HepG2 (cell line): ENCODE results near the gene ARHGDIA. TPM values are rescaled to one million over a fixed set of nuclear protein-coding genes. Genes with fewer than 3 reads are reported as not detected.

Source experiments
- ATAC-seq: fragments of 200-7000 bp; cut with Tn5 transposase; 3 replicates; pipeline ENCODE4 v1.9.1; 2020; ENCODE audit warnings: mild to moderate bottlenecking, moderate library complexity
- BruUV-seq: library from RNA; stranded (reverse); fragments of 400-500 nt; replicated peaks from 2 replicates; lab custom pipeline; 2021; lab: Mats Ljungman, UMichigan
- CTCF ChIA-PET: fragments of 300-600 bp; formaldehyde crosslinking; extraction: SDS; loops from one replicate; lab custom pipeline; 2021; ENCODE audit warnings: low total read pairs, inconsistent platforms, low intra/inter-chr PET ratio; lab: Yijun Ruan, JAX
- POLR2A ChIA-PET: fragments of 350-600 bp; sonication (Branson Sonifier 250); formaldehyde crosslinking; loops from one replicate; lab custom pipeline; 2020; ENCODE audit warnings: antibody characterized with exemption, inconsistent platforms; lab: Yijun Ruan, JAX
- DNase-seq: peaks from one replicate; pipeline ENCODE4 v3.0.0-alpha.2; 2015; ENCODE audit warnings: low spot score
- FAIRE-seq: peaks from 3 replicates; lab custom pipeline; 2011; peaks lifted over from hg19 to GRCh38; lab: Jason Lieb, UNC
- H2AFZ ChIP-seq: one replicate; pipeline ENCODE4 v1.6.1; 2011; ENCODE audit warnings: low read length, inconsistent platforms
- H3K27ac ChIP-seq: fragments of 300-600 bp; 3 replicates; pipeline ENCODE4 v1.8.0; 2011; ENCODE audit warnings: mixed run types, mild to moderate bottlenecking, mixed read lengths, low read length, inconsistent platforms; ENCODE audit not compliant: insufficient read depth; ENCODE audit errors: extremely low read length
- H3K27me3 ChIP-seq, 2 experiments: fragments of 200-600 bp in 1 of 2; 2 replicates in 1 of 2; 3 replicates in 1 of 2; pipeline versions ENCODE4 v1.6.0 to v1.8.0; 2011; ENCODE audit warnings: low read length in 2 of 2, mild to moderate bottlenecking in 2 of 2, moderate library complexity in 2 of 2, inconsistent platforms in 1 of 2; ENCODE audit not compliant: insufficient read depth in 2 of 2, control insufficient read depth in 1 of 2
- H3K36me3 ChIP-seq, 2 experiments: fragments of 200-600 bp in 1 of 2; replicated peaks in 1 of 2; 2 replicates in 1 of 2; 3 replicates in 1 of 2; pipeline versions ENCODE4 v1.5.1 to v1.8.0; 2011; ENCODE audit warnings: low read length in 2 of 2, inconsistent platforms in 1 of 2; ENCODE audit not compliant: insufficient read depth in 2 of 2, control insufficient read depth in 1 of 2
- H3K4me1 ChIP-seq: 2 replicates; pipeline ENCODE4 v1.5.1; 2012; ENCODE audit warnings: low read length, inconsistent platforms; ENCODE audit not compliant: insufficient read depth
- H3K4me2 ChIP-seq: 2 replicates; pipeline ENCODE4 v1.6.0; 2011; ENCODE audit warnings: low read depth, low read length, inconsistent platforms
- H3K4me3 ChIP-seq, 3 experiments: fragments of 200-600 bp in 1 of 3; sonication (generic), shearing (Covaris generic) in 1 of 3; replicated peaks in 1 of 3; 2 replicates each; pipeline ENCODE4 v1.5.1; 2011 to 2016; ENCODE audit warnings: low read length in 3 of 3, inconsistent platforms in 2 of 3, low read depth in 2 of 3, mild to moderate bottlenecking in 2 of 3, control low read depth in 1 of 3, mixed read lengths in 1 of 3; ENCODE audit not compliant: insufficient read depth in 1 of 3
- H3K79me2 ChIP-seq: one replicate; pipeline ENCODE4 v1.6.1; 2011; ENCODE audit warnings: low read length, inconsistent platforms; ENCODE audit not compliant: insufficient read depth
- H3K9ac ChIP-seq: 2 replicates; pipeline ENCODE4 v1.6.0; 2011; ENCODE audit warnings: mild to moderate bottlenecking, low read depth, low read length, inconsistent platforms; ENCODE audit not compliant: insufficient read depth
- H3K9me3 ChIP-seq: 2 replicates; pipeline ENCODE4 v1.5.1; 2012; ENCODE audit warnings: mild to moderate bottlenecking, low read length
- H4K20me1 ChIP-seq: 2 replicates; pipeline ENCODE4 v1.6.0; 2011; ENCODE audit warnings: inconsistent platforms, mild to moderate bottlenecking, low read length, moderate library complexity; ENCODE audit not compliant: insufficient read depth
- CEBPB ChIP-seq: IDR thresholded peaks from 2 replicates; pipeline ENCODE4 v1.6.1; 2011; ENCODE audit warnings: low read depth, low read length, improper control_type of control experiment, borderline replicate concordance
- ESRRA ChIP-seq: sonication (generic); formaldehyde crosslinking; IDR thresholded peaks from 2 replicates; pipeline ENCODE4 v1.5.1; 2020; ENCODE audit warnings: mild to moderate bottlenecking, low read depth, missing genetic modification reagents
- NBN ChIP-seq: fragments of 450-650 bp; conservative IDR thresholded peaks from 2 replicates; pipeline ENCODE4 v1.6.1; 2017
- PAX8 ChIP-seq: sonication (generic); formaldehyde crosslinking; IDR thresholded peaks from 2 replicates; pipeline ENCODE4 v1.8.0; 2022; ENCODE audit warnings: mild to moderate bottlenecking, missing genetic modification reagents, borderline replicate concordance
- SP1 ChIP-seq, 2 experiments: fragments of 450-650 bp in 1 of 2; sonication (generic) in 1 of 2; formaldehyde crosslinking in 1 of 2; IDR thresholded peaks; 2 replicates each; pipeline versions ENCODE4 v1.4.0 to v1.6.1; 2016 to 2020; ENCODE audit warnings: missing genetic modification reagents in 1 of 2
- SP140L ChIP-seq: sonication (generic); formaldehyde crosslinking; IDR thresholded peaks from 2 replicates; pipeline ENCODE4 v1.4.0; 2020; ENCODE audit warnings: missing genetic modification reagents, borderline replicate concordance
- TARDBP ChIP-seq: sonication (generic); formaldehyde crosslinking; IDR thresholded peaks from 2 replicates; pipeline ENCODE4 v1.8.0; 2022; ENCODE audit warnings: mild to moderate bottlenecking, missing genetic modification reagents
- ZBTB20 ChIP-seq: sonication (generic); formaldehyde crosslinking; IDR thresholded peaks from 2 replicates; pipeline ENCODE4 v1.8.1; 2023; ENCODE audit warnings: missing genetic modification reagents, low read depth, mild to moderate bottlenecking, borderline replicate concordance
- ZNF350 ChIP-seq: sonication (generic); formaldehyde crosslinking; IDR thresholded peaks from 2 replicates; pipeline ENCODE4 v1.4.0; 2020; ENCODE audit warnings: mild to moderate bottlenecking, low read depth, missing genetic modification reagents, borderline replicate concordance
- ZNF468 ChIP-seq: sonication (generic); formaldehyde crosslinking; IDR thresholded peaks from 2 replicates; pipeline ENCODE4 v1.8.0; 2022; ENCODE audit warnings: mild to moderate bottlenecking, moderate library complexity, missing genetic modification reagents
- ZSCAN9 ChIP-seq: IDR thresholded peaks from 2 replicates; pipeline ENCODE4 v1.6.1; 2016; ENCODE audit warnings: borderline replicate concordance
- WGBS: methylation state at CpG from one replicate; pipeline ENCODE4 v1.1.6; 2017; ENCODE audit warnings: low lambda C conversion rate; 5-methylcytosine and 5-hydroxymethylcytosine counted together
- in situ Hi-C: cut with HindIII; loops from 2 replicates; pipeline ENCODE4 v1.10.0; 2017; ENCODE audit warnings: low pct_unique_long_range_greater_than_20kb; ENCODE audit not compliant: extremely low pct_ligation_motif_present
- intact Hi-C: fragments of 100-400 bp; cut with micrococcal nuclease; formaldehyde crosslinking; loops from one replicate; pipeline ENCODE4 v1.10.0; 2022; ENCODE audit not compliant: unreplicated experiment
- polyA plus RNA-seq, 8 experiments: library from polyadenylated mRNA; depleted of rRNA in 3 of 8; stranded (reverse) in 7 of 8; unstranded in 1 of 8; fragments of >200 nt; fragmentation: Illumina TruSeq in 4 of 8; extraction: Trizol in 4 of 8; gene quantifications; 2 replicates each; pipeline versions ENCODE4 v1.2.1 to v1.2.3, GENCODE V29; 2011 to 2016; ENCODE audit warnings: low read depth in 4 of 8, missing spikeins in 1 of 8, mixed read lengths in 1 of 8; ENCODE audit not compliant: insufficient read depth in 1 of 8
- total RNA-seq, 5 experiments: library from RNA; depleted of rRNA; stranded (reverse); fragments of >200 nt; fragmentation: Illumina TruSeq; extraction: Trizol; gene quantifications; 2 replicates each; pipeline ENCODE4 v1.2.3, GENCODE V29; 2016; ENCODE audit warnings: low read depth in 1 of 5
- TF ChIP-seq, protein P1 (sequence below): sonication (generic); formaldehyde crosslinking; IDR thresholded peaks from 2 replicates; pipeline ENCODE4 v1.4.0; 2020; ENCODE audit warnings: mild to moderate bottlenecking, missing genetic modification reagents
- TF ChIP-seq, protein P2 (sequence below): sonication (generic); formaldehyde crosslinking; IDR thresholded peaks from 2 replicates; pipeline ENCODE4 v1.5.1; 2020; ENCODE audit warnings: mild to moderate bottlenecking, missing genetic modification reagents, borderline replicate concordance
- TF ChIP-seq, protein P3 (sequence below): sonication (generic); formaldehyde crosslinking; IDR thresholded peaks from 2 replicates; pipeline ENCODE4 v1.5.1; 2020; ENCODE audit warnings: missing genetic modification reagents, mild to moderate bottlenecking, borderline replicate concordance

ARHGDIA gene
- total and polyA plus RNA-seq, 2 of the 13 experiments (the other 11 are each of a cell fraction or from before 2014, with no cell fraction given), result 40.0 to 64.0 TPM

DNA sequence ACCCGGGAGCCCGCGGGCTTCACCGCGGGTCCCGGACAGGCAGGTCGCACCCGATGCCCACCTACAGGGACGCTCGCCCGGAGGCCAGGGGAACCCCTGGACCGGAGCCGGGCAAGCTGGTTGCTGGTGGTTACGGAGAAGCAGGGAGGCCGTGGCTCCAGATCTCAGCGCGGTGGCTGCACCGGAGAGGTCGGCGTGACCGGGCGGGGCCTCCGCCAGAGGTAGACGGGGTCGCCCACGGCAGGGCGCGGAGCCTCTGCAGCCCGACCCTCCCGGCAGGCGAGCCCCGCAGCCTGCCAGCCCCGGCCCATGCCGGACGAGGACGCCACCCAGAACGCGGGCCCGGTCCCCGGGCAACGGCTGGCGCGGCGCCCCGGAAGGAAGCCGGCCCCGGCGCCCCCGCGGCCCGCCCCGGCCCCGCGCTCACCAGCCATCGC lies 39.7 kb upstream of the ARHGDIA start:
- peak overlapping the region; percentile 99 for H3K4me2 ChIP-seq
- peaks cover 60 to 77% of the 10 kb centered on the region in 2 experiments for H3K36me3 ChIP-seq
- ATAC-seq (no peak; the same call in 2 of the 3 replicates), DNase-seq (no peak), FAIRE-seq (no peak)
- H2AFZ ChIP-seq, result no peak overlapping the region
- in situ Hi-C loops (no loop called here), intact Hi-C loops (loop anchor here (2.0 to 5.0 kb wide), 2 partner anchors 16 to 39 kb away; partner anchors contain the start of genes ARHGDIA and MAFG)
- H3K9me3 ChIP-seq, result no peaks in the 10 kb centered on the region
- peaks cover 41% of the 10 kb centered on the region for H3K4me1 ChIP-seq
- H4K20me1 ChIP-seq, result peaks cover 9% of the 10 kb centered on the region; the same call in 1 of the 2 replicates
- H3K27ac ChIP-seq, result peak overlapping the region; percentile 99
- BruUV-seq, result TSS peak; percentile 94
- H3K27me3 ChIP-seq, result no peaks in the 10 kb centered on the region; a peak in 1 of 5 replicates
- H3K9ac ChIP-seq, result peak overlapping the region; percentile 99
- peaks cover 36% of the 10 kb centered on the region for H3K79me2 ChIP-seq
- ChIA-PET CTCF (no interaction called here), POLR2A (interaction anchor here (0.6 to 3.5 kb wide), 10 partner anchors 10 to 197 kb away, joined by 3 to 52 read pairs (median 6); partner anchors contain the start of genes ARHGDIA, CENPX, LRRC45 and MAFG)
- peak overlapping the region; percentile 68 to 99 (median 97) for H3K4me3 ChIP-seq
- WGBS, result 3% methylated on average over 15 of the region's 55 CpGs
- no peak for TF ChIP-seq TARDBP
- TF ChIP-seq PAX8, result no peak
- TF ChIP-seq ZNF350, result no peak
- TF ChIP-seq ZSCAN9 (CRISPR knock-in tag), result no peak
- TF ChIP-seq SP1 (IDR thresholded peaks at IDR 0.05), result no peak
- TF ChIP-seq SP1 (CRISPR knock-in tag; IDR thresholded peaks at IDR 0.05), result no peak
- no peak for TF ChIP-seq NBN
- TF ChIP-seq ZBTB20 (CRISPR knock-in tag), result no peak
- TF ChIP-seq, protein P1, sequence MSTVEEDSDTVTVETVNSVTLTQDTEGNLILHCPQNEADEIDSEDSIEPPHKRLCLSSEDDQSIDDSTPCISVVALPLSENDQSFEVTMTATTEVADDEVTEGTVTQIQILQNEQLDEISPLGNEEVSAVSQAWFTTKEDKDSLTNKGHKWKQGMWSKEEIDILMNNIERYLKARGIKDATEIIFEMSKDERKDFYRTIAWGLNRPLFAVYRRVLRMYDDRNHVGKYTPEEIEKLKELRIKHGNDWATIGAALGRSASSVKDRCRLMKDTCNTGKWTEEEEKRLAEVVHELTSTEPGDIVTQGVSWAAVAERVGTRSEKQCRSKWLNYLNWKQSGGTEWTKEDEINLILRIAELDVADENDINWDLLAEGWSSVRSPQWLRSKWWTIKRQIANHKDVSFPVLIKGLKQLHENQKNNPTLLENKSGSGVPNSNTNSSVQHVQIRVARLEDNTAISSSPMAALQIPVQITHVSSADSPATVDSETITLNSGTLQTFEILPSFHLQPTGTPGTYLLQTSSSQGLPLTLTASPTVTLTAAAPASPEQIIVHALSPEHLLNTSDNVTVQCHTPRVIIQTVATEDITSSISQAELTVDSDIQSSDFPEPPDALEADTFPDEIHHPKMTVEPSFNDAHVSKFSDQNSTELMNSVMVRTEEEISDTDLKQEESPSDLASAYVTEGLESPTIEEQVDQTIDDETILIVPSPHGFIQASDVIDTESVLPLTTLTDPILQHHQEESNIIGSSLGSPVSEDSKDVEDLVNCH (CRISPR knock-in tag), result no peak
- TF ChIP-seq SP140L, result no peak
- no peak for TF ChIP-seq ESRRA
- TF ChIP-seq ZNF468, result 0 out of 2 replicates have a peak, but pooled peaks have one; percentile 25
- TF ChIP-seq CEBPB, result no peak
- TF ChIP-seq, protein P2, sequence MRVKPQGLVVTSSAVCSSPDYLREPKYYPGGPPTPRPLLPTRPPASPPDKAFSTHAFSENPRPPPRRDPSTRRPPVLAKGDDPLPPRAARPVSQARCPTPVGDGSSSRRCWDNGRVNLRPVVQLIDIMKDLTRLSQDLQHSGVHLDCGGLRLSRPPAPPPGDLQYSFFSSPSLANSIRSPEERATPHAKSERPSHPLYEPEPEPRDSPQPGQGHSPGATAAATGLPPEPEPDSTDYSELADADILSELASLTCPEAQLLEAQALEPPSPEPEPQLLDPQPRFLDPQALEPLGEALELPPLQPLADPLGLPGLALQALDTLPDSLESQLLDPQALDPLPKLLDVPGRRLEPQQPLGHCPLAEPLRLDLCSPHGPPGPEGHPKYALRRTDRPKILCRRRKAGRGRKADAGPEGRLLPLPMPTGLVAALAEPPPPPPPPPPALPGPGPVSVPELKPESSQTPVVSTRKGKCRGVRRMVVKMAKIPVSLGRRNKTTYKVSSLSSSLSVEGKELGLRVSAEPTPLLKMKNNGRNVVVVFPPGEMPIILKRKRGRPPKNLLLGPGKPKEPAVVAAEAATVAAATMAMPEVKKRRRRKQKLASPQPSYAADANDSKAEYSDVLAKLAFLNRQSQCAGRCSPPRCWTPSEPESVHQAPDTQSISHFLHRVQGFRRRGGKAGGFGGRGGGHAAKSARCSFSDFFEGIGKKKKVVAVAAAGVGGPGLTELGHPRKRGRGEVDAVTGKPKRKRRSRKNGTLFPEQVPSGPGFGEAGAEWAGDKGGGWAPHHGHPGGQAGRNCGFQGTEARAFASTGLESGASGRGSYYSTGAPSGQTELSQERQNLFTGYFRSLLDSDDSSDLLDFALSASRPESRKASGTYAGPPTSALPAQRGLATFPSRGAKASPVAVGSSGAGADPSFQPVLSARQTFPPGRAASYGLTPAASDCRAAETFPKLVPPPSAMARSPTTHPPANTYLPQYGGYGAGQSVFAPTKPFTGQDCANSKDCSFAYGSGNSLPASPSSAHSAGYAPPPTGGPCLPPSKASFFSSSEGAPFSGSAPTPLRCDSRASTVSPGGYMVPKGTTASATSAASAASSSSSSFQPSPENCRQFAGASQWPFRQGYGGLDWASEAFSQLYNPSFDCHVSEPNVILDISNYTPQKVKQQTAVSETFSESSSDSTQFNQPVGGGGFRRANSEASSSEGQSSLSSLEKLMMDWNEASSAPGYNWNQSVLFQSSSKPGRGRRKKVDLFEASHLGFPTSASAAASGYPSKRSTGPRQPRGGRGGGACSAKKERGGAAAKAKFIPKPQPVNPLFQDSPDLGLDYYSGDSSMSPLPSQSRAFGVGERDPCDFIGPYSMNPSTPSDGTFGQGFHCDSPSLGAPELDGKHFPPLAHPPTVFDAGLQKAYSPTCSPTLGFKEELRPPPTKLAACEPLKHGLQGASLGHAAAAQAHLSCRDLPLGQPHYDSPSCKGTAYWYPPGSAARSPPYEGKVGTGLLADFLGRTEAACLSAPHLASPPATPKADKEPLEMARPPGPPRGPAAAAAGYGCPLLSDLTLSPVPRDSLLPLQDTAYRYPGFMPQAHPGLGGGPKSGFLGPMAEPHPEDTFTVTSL (CRISPR knock-in tag), result no peak
- TF ChIP-seq, protein P3, sequence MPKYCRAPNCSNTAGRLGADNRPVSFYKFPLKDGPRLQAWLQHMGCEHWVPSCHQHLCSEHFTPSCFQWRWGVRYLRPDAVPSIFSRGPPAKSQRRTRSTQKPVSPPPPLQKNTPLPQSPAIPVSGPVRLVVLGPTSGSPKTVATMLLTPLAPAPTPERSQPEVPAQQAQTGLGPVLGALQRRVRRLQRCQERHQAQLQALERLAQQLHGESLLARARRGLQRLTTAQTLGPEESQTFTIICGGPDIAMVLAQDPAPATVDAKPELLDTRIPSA (CRISPR knock-in tag), result no peak
